COR-L47 (cell line): ENCODE measurements around the gene FXYD6.

Experiments used
- DNase-seq: peaks from one replicate; lab custom pipeline; 2025; lab: John Stamatoyannopoulos, UW

Gene FXYD6

GRCh38 chr11:117792992-117793391 lies 83.5 kb downstream of the FXYD6 start:
- no peak for DNase-seq

DNA sequence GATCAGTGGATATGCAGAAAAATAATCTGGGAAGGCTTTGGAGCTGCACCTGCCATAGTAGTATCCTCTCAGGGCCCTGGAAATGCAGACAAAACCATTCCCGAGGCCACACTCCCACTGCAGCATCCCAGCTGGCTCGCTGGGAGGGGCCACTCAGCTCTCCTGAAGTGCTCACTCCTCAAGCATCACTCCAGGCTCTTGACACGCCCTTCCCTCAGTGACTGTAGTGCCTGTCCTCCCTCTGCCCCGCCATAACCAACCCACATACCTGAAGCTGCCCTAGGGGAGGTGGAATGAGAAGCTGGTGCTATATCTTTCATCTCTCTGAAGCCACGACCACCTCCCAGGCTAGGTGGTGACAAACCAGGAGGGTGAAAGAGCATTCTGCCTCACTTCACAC lies 84.2 kb downstream of the FXYD6 start:
- DNase-seq: no peak

DNA sequence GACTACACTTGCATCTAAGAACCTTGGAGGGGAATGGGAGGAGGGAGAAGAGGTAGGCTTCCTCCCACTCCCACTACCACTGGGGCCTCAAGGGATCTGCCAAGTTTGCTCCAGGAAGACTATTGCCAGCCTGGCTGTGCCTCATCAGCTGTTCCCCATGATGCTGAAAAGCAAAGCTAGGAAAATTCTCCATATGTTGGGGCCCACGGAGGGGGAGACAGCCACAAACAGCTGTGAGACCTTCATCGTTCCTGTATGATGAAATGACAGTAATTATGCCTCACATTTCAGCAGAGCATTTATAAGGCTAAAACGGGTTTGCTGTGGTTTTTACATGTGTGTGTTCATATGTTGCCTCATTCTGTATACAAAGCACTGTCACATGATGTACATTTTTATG lies 86.2 kb downstream of the FXYD6 start:
- no peak for DNase-seq

DNA sequence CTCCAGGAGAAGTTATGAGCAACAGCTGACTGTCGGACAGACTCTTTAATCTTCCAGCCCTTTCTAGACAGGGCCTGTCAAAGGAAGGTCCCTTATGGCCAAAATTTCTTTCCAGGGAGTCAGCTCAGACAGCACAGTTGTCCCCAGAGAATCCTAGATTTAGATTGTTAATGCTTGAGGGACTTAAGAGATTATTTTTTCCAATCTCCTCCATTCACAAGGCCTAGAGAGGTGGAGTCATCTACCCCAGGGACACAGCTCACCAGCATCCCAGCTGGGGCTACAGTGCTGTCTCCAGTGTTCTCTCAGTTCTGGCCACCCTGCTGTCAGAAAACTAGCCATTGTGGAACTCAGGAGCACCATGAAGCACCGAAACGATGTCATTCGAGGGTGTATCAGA lies 87.2 kb downstream of the FXYD6 start:
- DNase-seq: no peak
